PFSK-1 (cell line): ENCODE data around the gene SAP30. TPM values are rescaled to one million over a fixed set of nuclear protein-coding genes. Genes with fewer than 3 reads are reported as not detected.

Experiments used
- FOXP2 ChIP-seq: optimal IDR thresholded peaks from 2 replicates; pipeline ENCODE3; 2011; ENCODE audit warnings: borderline replicate concordance, control low read depth, inconsistent platforms; ENCODE audit not compliant: insufficient read depth; ENCODE audit errors: extremely low read length, extremely low read depth
- POLR2AphosphoS5 ChIP-seq: IDR thresholded peaks from 2 replicates; pipeline ENCODE4 v1.6.1; 2012; ENCODE audit warnings: low read depth, mild to moderate bottlenecking, control low read depth, low read length, moderate library complexity
- SIN3A ChIP-seq: IDR thresholded peaks from 2 replicates; pipeline ENCODE4 v1.6.1; 2012; ENCODE audit warnings: mild to moderate bottlenecking, low read length, moderate library complexity, borderline replicate concordance; ENCODE audit not compliant: insufficient read depth
- TAF1 ChIP-seq: IDR thresholded peaks from 2 replicates; pipeline ENCODE4 v1.6.1; 2012; ENCODE audit warnings: low read length, control low read depth, borderline replicate concordance; ENCODE audit not compliant: insufficient read depth
- polyA plus RNA-seq: library from polyadenylated mRNA; unstranded; fragments of >200 nt; gene quantifications from one replicate; pipeline ENCODE4 v1.2.1, GENCODE V29; 2012; ENCODE audit warnings: low read depth, missing spikeins; ENCODE audit not compliant: insufficient read length
- TF ChIP-seq, protein P1 (sequence below), 2 experiments: IDR thresholded peaks; 2 replicates each; pipeline versions ENCODE4 v1.6.1 to v1.8.0; 2011 to 2012; ENCODE audit warnings: low read depth in 2 of 2, low read length in 2 of 2, control low read depth in 1 of 2, inconsistent platforms in 1 of 2, mild to moderate bottlenecking in 1 of 2, moderate library complexity in 1 of 2; ENCODE audit not compliant: insufficient read depth in 1 of 2

SAP30 gene, protein sequence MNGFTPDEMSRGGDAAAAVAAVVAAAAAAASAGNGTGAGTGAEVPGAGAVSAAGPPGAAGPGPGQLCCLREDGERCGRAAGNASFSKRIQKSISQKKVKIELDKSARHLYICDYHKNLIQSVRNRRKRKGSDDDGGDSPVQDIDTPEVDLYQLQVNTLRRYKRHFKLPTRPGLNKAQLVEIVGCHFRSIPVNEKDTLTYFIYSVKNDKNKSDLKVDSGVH
- 15.6 TPM for polyA plus RNA-seq

DNA sequence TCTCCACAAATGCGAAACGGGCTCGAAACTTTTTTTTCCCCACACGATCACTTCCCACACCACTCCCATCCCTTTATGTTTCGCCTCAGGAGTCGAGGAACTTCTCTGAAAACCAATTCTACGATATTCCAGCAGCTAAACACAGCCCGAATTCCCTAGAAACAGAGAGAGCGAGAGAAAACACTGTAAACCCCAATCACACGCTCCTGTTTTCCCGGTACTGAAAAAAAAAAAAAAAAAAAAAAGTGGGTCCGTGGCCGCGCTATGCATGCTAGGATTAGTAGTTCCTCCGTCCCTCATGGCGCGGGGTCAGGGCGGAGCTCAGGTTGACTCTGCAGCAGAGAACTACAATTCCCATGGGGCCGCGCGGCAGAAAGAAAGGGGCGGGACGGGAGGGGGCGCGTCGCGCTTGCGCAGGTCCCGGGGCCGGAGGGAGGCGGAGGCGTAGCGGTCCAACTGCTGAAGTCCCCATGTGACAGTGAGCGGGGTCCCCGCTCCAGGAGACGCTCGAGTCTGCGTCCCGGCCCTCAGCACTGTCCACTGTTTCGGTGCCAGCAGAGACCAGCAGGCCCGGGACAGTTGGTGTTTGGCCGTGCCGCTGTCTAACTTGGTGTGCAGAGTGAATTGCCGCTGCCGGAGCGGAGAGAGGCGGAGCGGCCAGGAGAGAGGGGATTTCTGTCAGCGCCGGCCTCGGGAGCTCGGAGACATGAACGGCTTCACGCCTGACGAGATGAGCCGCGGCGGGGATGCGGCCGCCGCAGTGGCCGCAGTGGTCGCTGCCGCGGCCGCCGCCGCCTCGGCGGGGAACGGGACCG, at the start of gene SAP30:
SAP30 (plus strand) TSS at position 478 of the 815 bp plus-strand sequence; CDS start at position 707, 229 bp downstream.
- TF ChIP-seq POLR2AphosphoS5, result peak; percentile 88
- peak; percentile 77; the same call in 1 of the 2 replicates for TF ChIP-seq TAF1
- TF ChIP-seq, protein P1, sequence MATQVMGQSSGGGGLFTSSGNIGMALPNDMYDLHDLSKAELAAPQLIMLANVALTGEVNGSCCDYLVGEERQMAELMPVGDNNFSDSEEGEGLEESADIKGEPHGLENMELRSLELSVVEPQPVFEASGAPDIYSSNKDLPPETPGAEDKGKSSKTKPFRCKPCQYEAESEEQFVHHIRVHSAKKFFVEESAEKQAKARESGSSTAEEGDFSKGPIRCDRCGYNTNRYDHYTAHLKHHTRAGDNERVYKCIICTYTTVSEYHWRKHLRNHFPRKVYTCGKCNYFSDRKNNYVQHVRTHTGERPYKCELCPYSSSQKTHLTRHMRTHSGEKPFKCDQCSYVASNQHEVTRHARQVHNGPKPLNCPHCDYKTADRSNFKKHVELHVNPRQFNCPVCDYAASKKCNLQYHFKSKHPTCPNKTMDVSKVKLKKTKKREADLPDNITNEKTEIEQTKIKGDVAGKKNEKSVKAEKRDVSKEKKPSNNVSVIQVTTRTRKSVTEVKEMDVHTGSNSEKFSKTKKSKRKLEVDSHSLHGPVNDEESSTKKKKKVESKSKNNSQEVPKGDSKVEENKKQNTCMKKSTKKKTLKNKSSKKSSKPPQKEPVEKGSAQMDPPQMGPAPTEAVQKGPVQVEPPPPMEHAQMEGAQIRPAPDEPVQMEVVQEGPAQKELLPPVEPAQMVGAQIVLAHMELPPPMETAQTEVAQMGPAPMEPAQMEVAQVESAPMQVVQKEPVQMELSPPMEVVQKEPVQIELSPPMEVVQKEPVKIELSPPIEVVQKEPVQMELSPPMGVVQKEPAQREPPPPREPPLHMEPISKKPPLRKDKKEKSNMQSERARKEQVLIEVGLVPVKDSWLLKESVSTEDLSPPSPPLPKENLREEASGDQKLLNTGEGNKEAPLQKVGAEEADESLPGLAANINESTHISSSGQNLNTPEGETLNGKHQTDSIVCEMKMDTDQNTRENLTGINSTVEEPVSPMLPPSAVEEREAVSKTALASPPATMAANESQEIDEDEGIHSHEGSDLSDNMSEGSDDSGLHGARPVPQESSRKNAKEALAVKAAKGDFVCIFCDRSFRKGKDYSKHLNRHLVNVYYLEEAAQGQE (IDR thresholded peaks at IDR 0.05; ENCODE audit: insufficient read depth in 1 of 2, low read depth in 2 of 2, low read length in 2 of 2), result peak; percentile 71 to 84
- TF ChIP-seq FOXP2, result no peak
- peak; percentile 70; the same call in 1 of the 2 replicates for TF ChIP-seq SIN3A

- TF ChIP-seq, protein P1 (IDR thresholded peaks at IDR 0.05; ENCODE audit: insufficient read depth in 1 of 2, low read depth in 2 of 2, low read length in 2 of 2), result no peak
- no peak for TF ChIP-seq SIN3A
- no peak for TF ChIP-seq FOXP2
- TF ChIP-seq POLR2AphosphoS5, result 0 out of 2 replicates have a peak, but pooled peaks have one; percentile 13
Observed at GRCh38 chr4:173325007-173325736, 45.6 kb upstream of the SAP30 start.

DNA sequence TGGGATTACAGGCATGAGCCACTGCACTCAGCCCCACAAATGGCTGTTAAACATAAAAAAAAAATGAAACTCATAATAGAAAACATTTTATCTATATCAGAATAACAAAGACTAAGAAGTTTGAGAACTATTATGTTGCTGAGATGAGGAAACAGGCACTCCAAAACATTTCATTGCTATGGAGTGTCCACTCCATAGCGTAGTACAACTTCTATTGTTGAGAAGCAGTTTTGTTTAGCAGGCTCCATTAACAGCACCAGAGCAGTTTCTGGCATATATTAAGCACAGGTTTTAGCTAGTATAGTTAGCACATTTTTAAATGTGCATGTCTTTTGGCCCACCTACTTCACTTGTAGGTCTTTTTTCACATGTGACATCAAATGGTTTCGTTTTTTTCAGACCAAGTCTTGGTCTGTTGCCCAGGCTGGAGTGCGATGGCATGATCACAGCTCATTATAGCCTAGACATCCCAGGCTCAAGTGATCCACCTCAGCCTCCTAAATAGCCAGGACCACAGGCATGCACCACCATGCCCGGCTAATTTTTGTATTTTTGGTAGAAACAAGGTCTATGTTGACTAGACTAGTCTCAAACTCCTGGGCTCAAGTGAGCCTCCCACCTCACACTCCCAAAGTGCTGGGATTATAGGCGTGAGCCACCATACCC, 42.4 kb upstream of the SAP30 start:
- TF ChIP-seq TAF1 (no peak), POLR2AphosphoS5 (no peak), FOXP2 (no peak)

- no peak for TF ChIP-seq TAF1
- TF ChIP-seq, protein P1 (IDR thresholded peaks at IDR 0.05; ENCODE audit: insufficient read depth in 1 of 2, low read depth in 2 of 2, low read length in 2 of 2), result no peak
- no peak for TF ChIP-seq SIN3A
- no peak for TF ChIP-seq FOXP2
- TF ChIP-seq POLR2AphosphoS5, result no peak
Observed at GRCh38 chr4:173330590-173330989, 40.2 kb upstream of the SAP30 start.

GRCh38 chr4:173332021-173332487, 38.7 kb upstream of the SAP30 start:
- TF ChIP-seq SIN3A (no peak), FOXP2 (no peak), POLR2AphosphoS5 (no peak), TAF1 (no peak)
- TF ChIP-seq, protein P1 (IDR thresholded peaks at IDR 0.05; ENCODE audit: insufficient read depth in 1 of 2, low read depth in 2 of 2, low read length in 2 of 2), result no peak
